GM21786 (cell line): ENCODE data around the gene SLIT1.
"Not testable (repeated sequence)": the region's sequence is repeated elsewhere in the genome, so short reads cannot be mapped to it uniquely, and the experiment has no call there.

Experiments used
- ATAC-seq: cut with Tn5 transposase; IDR thresholded peaks from one replicate; pipeline ENCODE4 v1.9.1; 2021; ENCODE audit not compliant: unreplicated experiment

Gene SLIT1

GRCh38 chr10:97048649-97049427 is 136.9 kb downstream of the SLIT1 start:
- ATAC-seq: no peak

DNA sequence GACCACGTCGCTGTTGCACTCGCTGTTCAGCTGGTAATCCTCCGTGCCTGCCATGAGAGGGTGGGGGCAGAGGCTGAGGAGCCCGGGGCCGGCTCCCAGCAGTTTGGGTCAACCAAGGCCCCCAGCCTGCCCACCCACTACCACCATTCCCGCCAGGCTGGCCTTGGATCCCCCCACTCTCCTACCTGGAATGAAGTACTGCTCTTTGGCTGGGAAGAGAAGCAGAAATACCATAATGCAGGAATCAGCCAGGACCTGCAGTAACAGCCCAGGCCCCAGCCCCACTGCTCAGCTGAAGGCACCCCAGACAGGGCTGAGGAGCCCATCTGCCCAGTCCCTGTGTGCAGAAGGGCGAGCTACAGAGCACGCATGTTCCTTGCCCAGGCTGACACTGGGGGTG is 138.0 kb downstream of the SLIT1 start:
- no peak for ATAC-seq

DNA sequence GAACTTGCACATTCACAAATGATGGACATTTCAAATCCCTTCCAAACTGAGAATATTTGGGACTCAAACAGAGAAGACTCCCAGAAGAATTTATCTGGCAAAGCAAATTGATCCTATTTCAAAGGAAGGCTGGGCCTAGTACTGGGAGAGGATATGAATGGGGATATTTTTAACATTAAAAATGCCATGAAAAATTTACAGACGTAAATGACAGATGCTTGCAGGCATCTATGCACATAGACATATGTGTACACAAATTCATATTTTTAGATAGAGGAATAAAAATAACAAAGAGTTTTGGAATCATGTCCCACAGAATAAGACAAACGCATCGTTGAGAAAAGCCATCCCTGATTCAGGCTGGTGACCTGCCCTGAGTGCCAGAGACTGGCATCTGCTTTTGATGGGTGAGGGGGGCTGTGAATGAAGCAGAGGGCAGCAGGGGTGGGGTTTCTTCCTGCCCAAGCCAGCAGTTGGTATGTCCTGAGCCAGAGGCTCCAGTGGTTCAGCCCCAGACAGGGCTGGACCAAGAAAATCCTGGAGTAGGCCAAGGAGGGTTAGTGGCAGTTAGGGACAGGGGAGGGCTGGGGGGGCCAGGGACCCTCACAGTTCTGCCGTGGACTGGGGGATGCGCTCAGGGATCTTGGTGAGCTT is 138.5 kb downstream of the SLIT1 start:
- ATAC-seq: no peak

- ATAC-seq: no peak
Observed at GRCh38 chr10:97046456-97047082, 139.2 kb downstream of the SLIT1 start.

DNA sequence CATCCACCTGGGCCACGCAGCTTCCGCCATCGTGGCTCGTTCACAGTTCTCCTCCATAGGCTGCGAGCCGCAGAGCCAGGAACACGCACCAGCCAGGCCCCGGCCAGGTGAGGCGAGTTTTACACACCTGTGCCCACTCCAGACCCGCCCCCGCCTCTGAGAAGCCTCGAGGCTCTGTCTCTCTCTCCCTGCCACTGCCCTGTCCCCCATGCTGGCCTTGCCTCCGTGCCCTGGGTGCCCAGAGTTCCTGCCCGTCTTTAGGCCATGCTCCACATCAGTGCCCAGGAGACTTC is 142.2 kb downstream of the SLIT1 start:
- no peak for ATAC-seq

DNA sequence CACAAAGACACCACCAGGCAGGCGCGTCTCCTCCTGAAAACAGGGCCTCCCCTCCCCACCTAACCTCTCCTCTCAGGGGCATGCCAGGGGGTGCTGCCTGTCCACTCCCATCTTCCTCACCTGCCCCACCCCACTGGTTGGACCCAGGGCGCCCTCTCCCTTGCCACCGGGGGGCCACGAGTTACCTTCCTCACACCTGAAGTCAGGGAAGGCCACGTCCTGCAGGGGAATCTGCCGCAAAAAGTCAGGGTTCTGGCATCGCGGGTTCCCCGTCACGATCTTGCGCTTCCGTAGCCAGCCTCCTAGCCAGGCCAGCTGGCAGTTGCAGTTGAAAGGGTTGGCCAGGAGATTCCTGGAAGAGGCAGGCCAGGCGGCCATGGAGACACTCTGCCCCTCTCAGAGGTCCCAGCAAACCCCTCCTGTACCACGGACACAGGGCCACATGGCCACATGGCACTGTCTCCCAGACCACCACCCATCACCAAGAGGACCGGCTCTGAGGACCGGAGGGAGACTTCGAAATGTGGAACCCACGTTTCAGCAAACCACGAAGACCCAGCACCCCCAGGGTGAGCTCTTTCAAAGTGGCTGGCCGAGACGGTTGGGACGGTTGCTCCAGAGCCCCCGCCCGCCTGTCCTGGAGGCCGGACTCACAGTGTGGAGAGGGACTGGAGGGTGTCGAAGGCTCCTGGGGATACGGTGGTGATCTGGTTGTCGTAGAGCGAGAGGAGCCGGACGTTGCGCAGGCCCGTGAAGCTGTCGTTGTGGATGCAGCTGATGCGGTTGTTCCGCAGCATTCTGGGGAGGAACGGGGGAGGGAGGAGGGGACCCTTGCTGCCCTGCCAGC is 142.8 kb downstream of the SLIT1 start:
- ATAC-seq: no peak

DNA sequence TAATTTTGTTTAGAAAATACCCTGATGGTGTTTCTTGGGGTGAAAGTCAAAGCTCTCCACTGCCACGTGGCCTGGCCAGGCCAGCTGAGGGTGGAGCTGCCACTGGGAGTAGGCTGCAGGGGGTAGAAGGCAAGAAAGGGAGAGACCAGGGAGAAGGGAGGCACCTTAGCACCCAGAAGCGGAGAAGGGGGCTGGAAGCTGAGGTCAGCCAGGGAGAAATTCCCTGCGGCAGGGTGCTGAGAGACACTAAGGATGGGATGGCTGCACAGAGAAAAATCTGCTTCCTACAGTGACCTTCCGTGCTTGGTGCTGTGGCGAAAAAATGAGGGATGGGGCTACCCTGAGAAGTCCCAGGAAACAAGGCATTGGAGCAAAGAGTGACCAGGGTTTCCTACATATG is 143.7 kb downstream of the SLIT1 start:
- no peak for ATAC-seq

GRCh38 chr10:97040706-97041105 is 145.1 kb downstream of the SLIT1 start:
- ATAC-seq: no peak

DNA sequence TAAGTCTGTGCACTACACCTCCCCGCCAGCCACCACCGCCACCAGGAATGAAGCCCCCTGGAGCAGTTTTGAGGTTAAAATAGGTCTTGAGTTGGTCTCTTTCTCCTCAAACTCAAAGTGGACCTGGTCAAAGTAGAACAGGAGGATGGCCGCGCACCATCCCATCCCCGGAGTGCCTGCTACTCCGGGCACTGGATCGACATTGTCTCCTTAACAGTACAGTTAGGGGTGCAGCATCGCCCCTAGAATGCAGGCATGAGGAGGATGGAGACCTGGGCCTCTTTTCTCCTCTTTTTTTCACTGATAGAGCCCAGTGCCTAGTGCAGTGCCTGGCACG is 145.5 kb downstream of the SLIT1 start:
- ATAC-seq: no peak

GRCh38 chr10:97039538-97040247 is 146.1 kb downstream of the SLIT1 start:
- no peak for ATAC-seq

- no peak for ATAC-seq
Observed at GRCh38 chr10:97038688-97039087, 147.1 kb downstream of the SLIT1 start.

GRCh38 chr10:97037365-97038361 is 148.1 kb downstream of the SLIT1 start:
- ATAC-seq: peak; percentile 80

DNA sequence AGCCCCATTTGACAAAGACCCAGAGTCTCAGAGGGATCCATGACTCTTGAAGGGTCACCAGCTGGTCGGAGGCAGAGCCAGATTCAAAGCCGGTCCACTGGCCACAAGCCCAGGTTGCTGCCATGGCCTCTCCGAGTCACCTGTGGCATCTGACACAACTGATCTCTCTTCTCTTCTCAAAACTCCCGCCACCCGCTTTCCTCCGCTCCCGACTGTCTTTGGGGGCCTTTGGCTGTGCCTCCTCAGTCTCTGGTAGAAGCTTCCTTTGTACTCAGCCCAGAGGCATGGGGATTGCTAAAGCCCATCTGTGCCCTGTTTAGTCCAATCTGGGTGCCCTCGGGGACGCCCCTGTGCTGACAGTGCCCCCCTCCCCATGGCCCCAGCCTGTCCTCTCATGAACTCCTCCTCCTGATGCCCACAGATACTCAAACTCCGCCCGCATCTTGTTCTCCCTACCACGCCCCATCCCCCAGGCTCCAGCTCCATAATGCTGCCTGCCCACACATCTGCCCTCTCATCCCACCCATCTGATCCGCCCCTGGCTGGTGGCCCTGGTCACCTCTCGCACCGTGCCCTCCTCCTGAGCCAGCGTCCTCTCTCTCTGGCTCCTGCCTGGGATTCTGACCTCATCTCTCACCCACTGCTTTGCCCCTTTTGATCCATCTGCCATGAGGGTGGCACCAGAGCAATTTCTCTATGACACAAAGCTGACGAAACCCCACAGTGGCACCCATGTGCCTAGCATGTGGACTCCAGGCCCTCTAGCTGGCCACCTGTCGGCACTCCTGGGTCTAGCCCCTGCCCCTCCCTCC is 150.6 kb downstream of the SLIT1 start:
- ATAC-seq: no peak

DNA sequence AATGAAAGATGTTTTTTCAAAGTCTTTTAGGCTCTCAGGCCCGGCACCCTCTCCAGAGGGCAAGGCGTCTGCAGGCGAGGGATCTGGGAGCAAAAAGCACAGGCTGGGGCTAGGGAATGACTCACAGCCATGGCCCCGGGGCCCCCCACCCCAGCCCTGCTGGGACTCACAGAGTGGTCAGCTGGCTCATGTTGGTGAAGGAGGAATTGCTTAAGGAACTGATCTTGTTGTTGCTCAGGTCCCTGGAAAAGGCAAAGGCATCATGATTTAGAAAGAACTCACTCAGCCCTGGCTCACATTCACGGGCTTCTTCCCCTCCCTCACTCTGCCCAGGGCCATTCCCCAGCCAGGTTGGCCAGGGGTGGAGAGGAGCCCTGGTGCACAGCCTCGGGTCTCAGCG is 151.5 kb downstream of the SLIT1 start:
- ATAC-seq: no peak

DNA sequence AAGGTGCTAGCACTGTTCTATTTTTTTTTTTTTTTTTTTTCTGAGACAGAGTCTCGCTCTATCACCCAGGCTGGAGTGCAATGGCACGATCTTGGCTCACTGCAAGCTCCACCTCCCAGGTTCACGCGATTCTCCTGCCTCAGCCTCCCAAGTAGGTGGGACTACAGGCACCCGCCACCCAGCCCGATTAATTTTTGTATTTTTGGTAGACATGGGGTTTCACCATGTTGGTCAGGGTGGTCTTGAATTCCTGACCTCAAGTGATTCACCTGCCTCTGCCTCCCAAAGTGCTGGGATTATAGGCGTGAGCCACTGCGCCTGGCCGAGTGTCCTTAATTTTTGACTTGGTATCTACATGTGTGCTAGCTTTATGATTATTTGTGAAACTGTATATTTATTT is 151.9 kb downstream of the SLIT1 start:
- ATAC-seq: not testable (repeated sequence)

DNA sequence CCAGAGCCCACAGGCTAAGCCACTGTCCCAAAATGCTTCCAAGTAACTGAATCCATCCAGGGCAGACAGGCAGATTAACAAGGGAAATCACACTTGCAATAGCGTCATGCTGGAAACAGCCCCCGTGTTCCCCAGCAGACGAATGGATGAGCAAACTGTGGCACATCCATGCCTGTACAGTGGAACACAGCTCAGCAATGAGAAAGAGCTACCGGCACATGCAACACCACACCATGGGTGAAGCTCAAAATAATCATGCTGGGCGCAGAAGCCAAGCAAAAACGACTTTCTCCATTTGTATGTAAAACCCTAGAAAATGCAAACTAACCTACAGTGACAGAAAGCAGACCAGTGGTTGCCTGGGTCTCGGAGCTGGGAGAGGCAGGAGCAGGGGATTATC is 153.1 kb downstream of the SLIT1 start:
- no peak for ATAC-seq

DNA sequence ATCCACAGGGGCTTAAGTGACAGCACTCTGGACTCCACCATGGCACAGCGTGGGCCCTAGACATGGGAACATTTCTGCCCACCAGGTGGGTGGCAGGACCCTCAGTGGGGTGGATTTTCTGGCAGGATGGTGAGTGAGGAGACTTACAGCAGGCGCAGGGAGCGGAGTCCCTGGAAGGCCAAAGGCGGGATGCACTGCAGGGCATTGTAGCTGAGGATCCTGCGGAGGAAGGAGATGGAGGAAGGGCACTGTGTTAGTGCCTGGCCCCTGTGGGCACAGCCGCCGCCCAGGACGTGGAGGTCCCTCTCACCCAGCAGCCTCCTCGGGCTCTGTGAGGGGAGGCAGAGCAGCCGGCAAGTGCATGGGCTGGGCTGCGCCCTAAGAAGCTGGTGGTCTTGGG is 154.3 kb downstream of the SLIT1 start:
- ATAC-seq: no peak

DNA sequence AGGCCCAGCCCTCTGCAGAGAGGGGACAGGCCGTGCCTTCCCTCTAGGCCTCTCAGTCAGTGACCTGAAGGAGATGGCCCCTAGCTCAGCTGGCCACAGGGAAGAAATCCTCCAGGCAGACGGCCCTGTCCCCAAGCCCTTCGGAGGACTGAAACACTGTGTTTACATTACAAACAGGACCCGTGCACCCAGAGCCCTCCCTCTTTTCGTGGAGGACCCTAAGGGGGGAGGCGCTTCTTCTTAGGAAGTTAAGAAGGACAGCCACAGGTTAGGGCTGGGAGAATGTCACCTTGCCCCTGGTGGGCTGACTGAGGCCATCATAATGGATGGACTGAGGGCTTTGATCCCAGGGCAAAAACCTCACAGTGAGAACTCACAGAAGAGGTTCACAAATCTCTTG is 154.9 kb downstream of the SLIT1 start:
- no peak for ATAC-seq

GRCh38 chr10:97029271-97029670 is 156.5 kb downstream of the SLIT1 start:
- ATAC-seq: no peak
